SU-DHL-6 (cell line): ENCODE results near the gene SKI.

Experiments used
- CTCF ChIP-seq: fragments of 200-600 bp; sonication (generic); IDR thresholded peaks from one replicate; pipeline ENCODE4 v1.5.1; 2017; ENCODE audit warnings: antibody characterized with exemption, mild to moderate bottlenecking, low read length, moderate library complexity; ENCODE audit not compliant: insufficient read depth, poor library complexity, severe bottlenecking
- EZH2phosphoT487 ChIP-seq: fragments of 200-600 bp; sonication (generic), shearing (Covaris generic); conservative IDR thresholded peaks from 2 replicates; pipeline ENCODE4 v1.6.1; 2018; ENCODE audit warnings: mild to moderate bottlenecking, antibody characterized with exemption, low read length, moderate library complexity, mixed read lengths

GRCh38 chr1:2326524-2326923 is 98.4 kb downstream of the SKI start:
- TF ChIP-seq CTCF (no peak), EZH2phosphoT487 (no peak)
